ENCODE measurements around the gene IQCE. TPM values are rescaled to one million over a fixed set of nuclear protein-coding genes. Genes with fewer than 3 reads are reported as not detected.

Gene IQCE
- polyA plus RNA-seq (ENCODE audit: insufficient read length in 3 of 3): 10 to 100 TPM; 22.3 to 28.8 (median 26.4) TPM
- long read RNA-seq, donor 1, full-length matches to known transcripts: 2 of 37 reads
- long read RNA-seq, donor 1, partial matches to known transcripts: 27 of 37 reads
- long read RNA-seq, donor 1, other reads (novel, unspliced or antisense): 8 of 37 reads
- long read RNA-seq, donor 2, full-length matches to known transcripts: 2 of 9 reads
- long read RNA-seq, donor 2, partial matches to known transcripts: 7 of 9 reads
- long read RNA-seq, donor 2, other reads (novel, unspliced or antisense): 0 of 9 reads
- long read RNA-seq, donor 3, full-length matches to known transcripts: 1 of 6 reads
- long read RNA-seq, donor 3, partial matches to known transcripts: 5 of 6 reads
- long read RNA-seq, donor 3, other reads (novel, unspliced or antisense): 0 of 6 reads
- long read RNA-seq, donor 4, full-length matches to known transcripts: 2 of 2 reads
- long read RNA-seq, donor 4, partial matches to known transcripts: 0 of 2 reads
- long read RNA-seq, donor 4, other reads (novel, unspliced or antisense): 0 of 2 reads
- long read RNA-seq, donor 5, full-length matches to known transcripts: 1 of 1 reads
- long read RNA-seq, donor 5, partial matches to known transcripts: 0 of 1 reads
- long read RNA-seq, donor 5, other reads (novel, unspliced or antisense): 0 of 1 reads
- long read RNA-seq, donor 6, partial matches to known transcripts: 0 of 7 reads
- long read RNA-seq, donor 6, other reads (novel, unspliced or antisense): 6 of 7 reads
- long read RNA-seq, donor 7, full-length matches to known transcripts: 2 of 14 reads
- long read RNA-seq, donor 7, partial matches to known transcripts: 12 of 14 reads
- long read RNA-seq, donor 7, other reads (novel, unspliced or antisense): 0 of 14 reads
- long read RNA-seq, donor 8, partial matches to known transcripts: 12 of 13 reads
- long read RNA-seq, donor 8, other reads (novel, unspliced or antisense): 0 of 13 reads
- long read RNA-seq, donor 9, full-length matches to known transcripts: 2 of 7 reads
- long read RNA-seq, donor 9, partial matches to known transcripts: 5 of 7 reads
- long read RNA-seq, donor 9, other reads (novel, unspliced or antisense): 0 of 7 reads
- long read RNA-seq, donor 10, full-length matches to known transcripts: 1 of 32 reads
- long read RNA-seq, donor 10, partial matches to known transcripts: 31 of 32 reads
- long read RNA-seq, donor 10, other reads (novel, unspliced or antisense): 0 of 32 reads
- long read RNA-seq, donor 11, full-length matches to known transcripts: 3 of 3 reads
- long read RNA-seq, donor 11, partial matches to known transcripts: 0 of 3 reads
- long read RNA-seq, donor 11, other reads (novel, unspliced or antisense): 0 of 3 reads
- long read RNA-seq, donor 12, full-length matches to known transcripts: 2 of 2 reads
- long read RNA-seq, donor 12, partial matches to known transcripts: 0 of 2 reads
- long read RNA-seq, donor 12, other reads (novel, unspliced or antisense): 0 of 2 reads
- long read RNA-seq, donor 13, full-length matches to known transcripts: 2 of 7 reads
- long read RNA-seq, donor 13, partial matches to known transcripts: 5 of 7 reads
- long read RNA-seq, donor 13, other reads (novel, unspliced or antisense): 0 of 7 reads
- long read RNA-seq, donor 14, partial matches to known transcripts: 17 of 18 reads
- long read RNA-seq, donor 14, other reads (novel, unspliced or antisense): 0 of 18 reads
- long read RNA-seq, donor 15, full-length matches to known transcripts: 3 of 15 reads
- long read RNA-seq, donor 15, partial matches to known transcripts: 0 of 15 reads
- long read RNA-seq, donor 15, other reads (novel, unspliced or antisense): 12 of 15 reads
- long read RNA-seq, donor 16, full-length matches to known transcripts: 1 of 22 reads
- long read RNA-seq, donor 16, partial matches to known transcripts: 21 of 22 reads
- long read RNA-seq, donor 16, other reads (novel, unspliced or antisense): 0 of 22 reads

DNA sequence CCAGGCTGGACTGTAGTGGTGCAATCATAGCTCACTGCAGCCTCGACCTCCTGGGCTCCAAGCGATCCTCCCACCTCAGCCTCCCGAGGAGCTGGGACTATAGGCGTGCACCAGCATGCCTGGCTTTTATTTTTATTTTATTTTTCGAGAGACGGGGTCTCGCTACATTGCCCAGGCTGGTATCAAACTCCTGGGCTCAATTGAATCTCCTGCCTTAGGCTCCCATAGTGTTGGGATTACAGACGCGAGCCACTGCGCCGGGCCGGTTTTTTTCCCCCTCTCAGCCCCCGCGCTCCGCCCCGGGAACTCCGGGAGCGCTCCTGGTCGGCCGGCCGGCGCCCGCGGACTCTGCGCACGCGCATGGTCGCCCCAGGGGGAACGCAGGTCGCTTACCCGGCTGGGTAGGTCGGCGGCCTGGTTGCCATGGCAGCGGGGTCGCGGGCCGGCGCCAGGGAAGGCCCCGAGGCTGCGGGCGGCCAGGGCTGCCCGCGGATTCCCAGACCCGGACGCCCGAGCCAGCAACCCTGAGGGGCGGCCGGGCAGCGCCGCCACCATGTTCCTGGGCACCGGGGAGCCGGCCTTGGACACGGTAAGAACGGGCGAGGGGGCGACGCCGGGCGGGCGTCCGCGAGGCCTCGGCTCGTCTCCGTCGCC is at the start of gene IQCE:
Gene IQCE (plus strand): TSS at position 351 of the 654 bp plus-strand sequence. CDS start 203 bp downstream, at position 554.
- peak; percentile 89 for DNase-seq

DNA sequence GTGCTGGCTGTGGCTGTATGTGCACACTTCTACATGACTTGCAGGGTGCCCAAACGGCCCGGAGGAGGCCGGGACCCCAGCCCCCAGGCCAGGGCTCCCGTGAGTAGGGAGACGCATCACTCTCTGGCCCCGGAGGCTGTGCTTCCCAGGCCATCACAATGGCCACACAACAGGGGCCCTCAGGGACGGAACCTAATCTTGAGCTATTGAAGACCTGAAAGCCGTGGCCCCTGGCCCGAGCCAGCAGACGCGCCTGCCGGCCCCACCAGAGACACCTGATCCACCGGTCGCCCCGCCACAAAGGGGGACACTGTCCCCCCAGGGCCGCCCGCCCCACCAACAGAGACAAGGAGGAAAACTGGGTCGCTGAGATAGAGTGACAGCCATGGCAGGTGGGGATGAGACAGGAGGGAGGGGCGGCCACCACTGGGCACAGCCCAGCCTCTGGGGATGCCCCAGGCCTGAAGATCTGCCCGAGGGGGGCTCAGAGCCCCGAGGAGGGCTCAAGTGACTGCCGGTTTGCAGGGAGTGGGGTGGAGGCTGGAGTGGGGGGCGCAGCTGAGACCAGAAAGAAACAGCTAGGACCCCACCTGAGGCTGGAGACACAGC is 49.4 kb upstream of the IQCE start:
- no peak for DNase-seq

DNA sequence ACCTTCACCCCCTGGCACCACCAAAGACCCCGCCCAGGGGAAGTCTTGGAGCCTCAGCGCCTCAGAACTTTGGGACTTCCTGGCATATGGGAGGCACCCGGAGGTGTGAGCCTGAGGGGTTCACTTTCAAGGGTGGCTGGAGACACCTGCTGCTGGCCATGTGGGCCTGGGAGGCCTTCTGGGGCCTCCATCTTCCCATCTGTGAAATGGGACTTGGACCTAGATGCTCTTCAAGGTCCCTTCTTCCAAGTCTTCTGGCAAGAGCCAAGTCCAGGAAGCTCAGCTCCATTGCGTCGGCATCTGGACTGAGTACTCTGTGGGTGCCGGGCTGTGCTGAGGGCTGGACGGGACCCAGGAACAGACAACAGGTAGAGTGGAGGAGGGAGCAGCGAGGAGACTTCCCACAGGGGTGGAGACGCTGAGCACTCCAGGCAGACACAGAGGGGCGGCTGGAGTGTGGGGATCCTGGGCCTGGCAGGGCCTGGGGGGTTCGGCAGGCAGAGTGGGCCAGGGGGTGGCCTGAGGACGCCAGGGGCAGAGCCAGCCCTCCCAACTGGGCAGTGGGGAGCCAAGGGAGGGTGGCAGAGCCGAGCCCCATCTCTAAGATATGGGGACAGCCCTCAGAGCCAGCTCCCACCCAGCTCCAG is 48.5 kb upstream of the IQCE start:
- no peak for DNase-seq

DNA sequence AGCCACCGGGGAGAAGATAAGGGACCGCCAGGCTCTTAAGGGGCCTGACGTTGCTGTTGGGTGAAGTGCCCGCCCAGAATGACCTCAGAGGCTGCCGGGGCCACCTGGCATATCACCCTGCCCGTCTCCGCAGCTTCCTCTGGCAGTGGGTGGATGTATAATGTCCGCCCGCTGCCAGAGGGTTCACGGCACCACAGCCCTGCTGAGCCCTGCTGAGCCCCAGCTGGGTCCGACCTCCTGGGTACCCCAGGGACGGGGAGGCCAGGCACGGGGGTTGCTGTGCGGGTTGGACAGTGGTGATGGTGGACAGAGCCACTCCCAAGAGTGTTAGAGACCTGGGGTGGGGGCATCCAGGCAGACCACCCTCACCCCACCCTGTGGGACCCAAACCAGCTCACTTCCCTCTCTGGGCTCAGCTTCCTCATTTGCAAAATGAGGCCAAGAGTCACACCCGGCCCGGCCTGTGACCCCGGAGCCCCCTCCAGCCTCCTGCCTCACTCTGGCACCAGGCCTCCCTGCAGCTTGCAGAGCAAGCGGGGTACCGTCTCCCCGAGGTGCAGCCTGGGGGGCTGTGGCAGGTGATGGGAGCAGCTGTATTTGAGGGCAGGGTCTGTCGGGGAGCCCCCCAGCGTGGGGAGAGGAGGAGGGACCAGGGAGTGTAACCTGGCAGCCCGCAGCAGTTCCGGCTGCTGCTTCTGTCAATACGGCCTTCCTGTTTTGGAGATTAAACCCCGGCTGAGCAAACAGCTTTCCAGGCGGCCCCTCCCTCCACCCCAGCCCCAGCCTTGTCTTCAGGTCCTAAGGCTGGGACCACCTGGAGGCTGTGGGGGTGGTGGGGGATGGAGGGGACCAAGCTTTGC is 47.6 kb upstream of the IQCE start:
- DNase-seq: no peak

DNA sequence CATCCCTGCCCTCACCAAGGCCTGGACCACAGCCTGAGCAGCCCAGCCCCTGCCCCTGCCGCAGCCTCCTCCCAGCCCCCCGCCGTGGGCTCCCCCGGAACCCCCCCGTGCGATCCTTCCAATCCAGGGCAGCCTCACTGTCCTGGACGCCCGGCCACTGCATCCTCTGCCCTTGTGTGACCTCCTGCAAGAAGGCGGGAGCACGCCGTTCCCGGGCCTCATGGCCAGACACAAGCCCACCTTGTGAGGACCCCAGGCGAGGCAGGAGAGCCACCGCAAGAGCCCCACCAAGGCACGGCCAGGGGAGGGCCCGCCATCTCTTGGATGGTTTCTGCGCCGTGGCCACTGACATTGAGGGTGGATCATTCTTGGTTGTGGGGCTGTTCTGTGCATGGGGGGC is 47.0 kb upstream of the IQCE start:
- no peak for DNase-seq

- no peak for DNase-seq
Observed at GRCh38 chr7:2512179-2512661, 46.6 kb upstream of the IQCE start.

DNA sequence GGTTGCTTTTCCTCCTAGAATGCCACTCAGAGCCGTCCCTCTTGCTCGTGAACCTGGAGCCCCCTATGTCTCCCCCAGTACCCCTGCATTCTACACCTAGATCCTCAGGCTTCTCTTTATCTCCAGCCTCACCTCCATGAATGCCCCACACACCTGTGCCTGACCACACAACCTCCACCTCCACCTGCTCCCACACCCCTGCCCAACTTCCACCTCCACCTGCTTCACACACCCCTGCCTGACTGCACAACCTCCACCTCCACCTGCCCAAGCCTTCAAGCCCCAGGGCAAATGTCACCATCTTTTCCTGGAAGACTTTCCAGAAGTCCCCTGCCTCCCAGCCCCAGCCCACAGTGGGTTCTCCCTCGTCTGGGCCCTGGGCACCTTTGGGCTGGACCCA is 46.1 kb upstream of the IQCE start:
- no peak for DNase-seq

GRCh38 chr7:2513702-2514101 is 45.1 kb upstream of the IQCE start:
- no peak for DNase-seq

- no peak for DNase-seq
Observed at GRCh38 chr7:2514473-2515423, 44.0 kb upstream of the IQCE start.

GRCh38 chr7:2515424-2516193 is 43.2 kb upstream of the IQCE start:
- DNase-seq: no peak

GRCh38 chr7:2516194-2516555 is 42.6 kb upstream of the IQCE start:
- peak; percentile 56 for DNase-seq

DNA sequence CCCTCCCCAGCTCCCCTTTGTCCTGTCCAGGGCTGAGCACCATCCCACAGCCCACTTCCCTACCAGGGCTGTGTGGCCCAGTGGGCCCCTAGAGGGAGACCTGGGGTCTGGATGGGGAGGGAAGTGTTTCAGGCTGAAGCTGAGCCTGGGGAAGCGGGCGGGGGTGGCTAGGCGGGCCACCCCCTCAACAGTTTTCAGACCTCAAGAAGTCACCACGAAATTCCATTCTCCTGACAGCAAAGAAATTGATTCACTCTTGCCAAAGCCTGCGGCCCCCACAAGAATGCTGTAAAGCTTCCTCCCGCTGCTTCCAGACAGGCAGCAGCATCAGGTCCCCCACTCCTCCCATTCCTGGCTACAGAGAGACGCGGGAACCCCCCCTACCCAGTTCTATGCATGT is 41.8 kb upstream of the IQCE start:
- DNase-seq: peak; percentile 55

DNA sequence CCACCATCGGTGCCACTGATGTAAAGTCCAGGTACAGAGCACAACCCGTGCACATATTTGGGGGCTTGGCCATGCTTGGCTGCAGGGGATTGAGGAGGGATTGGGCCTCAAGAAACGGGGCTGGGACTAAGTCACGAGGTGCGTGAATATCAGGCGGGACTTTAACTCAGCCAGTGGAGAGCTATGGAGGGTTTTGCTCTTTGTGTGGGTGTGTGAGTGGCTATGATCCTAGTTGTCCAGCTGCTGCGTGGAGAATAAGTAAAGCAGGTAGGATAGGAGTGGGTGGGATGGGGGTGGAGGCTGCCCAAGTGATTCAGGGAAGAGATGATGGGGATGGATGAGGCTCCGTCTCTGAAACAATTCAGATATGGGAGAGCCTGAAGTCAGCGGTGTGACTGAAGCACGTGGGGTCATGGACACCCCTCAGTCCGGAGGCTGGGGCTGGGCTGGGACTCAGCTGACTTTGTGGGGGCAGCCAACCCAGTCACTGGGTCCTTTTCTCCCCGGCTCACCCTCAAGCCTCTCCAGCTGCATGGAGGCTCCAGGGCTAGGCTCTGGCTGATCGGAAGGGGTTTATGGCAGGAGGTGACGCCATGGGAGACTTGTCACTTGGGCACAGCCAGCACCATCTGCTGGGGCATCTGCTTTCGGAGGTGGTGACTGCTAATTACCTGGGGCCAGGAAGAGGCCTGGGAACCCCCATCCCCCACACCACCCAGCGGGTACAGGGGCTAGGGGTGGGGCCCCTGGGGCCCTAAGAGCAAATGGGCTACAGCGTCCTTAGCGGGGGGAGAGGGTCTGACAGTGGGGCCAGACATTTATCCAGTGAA is 40.9 kb upstream of the IQCE start:
- DNase-seq: no peak

DNA sequence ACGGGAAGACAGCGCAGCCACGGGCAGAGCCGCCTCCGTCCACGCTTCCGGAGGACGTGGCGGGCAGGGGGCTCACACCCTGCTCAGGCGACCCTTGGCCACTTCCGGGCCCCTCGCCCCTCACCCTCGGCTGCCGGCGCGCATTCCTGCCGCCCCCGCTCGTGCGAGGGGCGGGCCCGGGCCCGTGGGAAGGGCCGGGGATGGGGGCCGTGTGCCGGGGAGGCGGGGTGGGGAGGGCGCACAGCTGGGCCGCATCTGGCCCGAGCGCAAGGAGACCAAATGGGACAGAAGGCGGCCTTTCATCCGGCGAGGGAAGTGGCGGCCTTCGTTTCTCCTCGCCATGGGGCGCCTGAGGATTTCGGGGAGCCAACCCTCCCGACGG is 40.1 kb upstream of the IQCE start:
- peak; percentile 44 for DNase-seq
